ENCODE data around the gene AP3M1. TPM values are rescaled to one million over a fixed set of nuclear protein-coding genes. Genes with fewer than 3 reads are reported as not detected.

The AP3M1 gene
- polyA plus RNA-seq, 1 of the 3 experiments (the other 2 are of a cell fraction) = 17.7 TPM

GRCh38 chr10:74084955-74085354 lies 65.7 kb downstream of the AP3M1 start:
- peaks cover 33% of the 10 kb centered on the region for H3F3A ChIP-seq (replicated peaks; ENCODE audit: insufficient read depth)
- no peak overlapping the region for H3K27ac ChIP-seq (ENCODE audit: low read depth in 2 of 2, low read length in 1 of 2)
- peaks cover 9% of the 10 kb centered on the region for H4K20me1 ChIP-seq (ENCODE audit: insufficient read depth)
- TF ChIP-seq SMC3 (IDR thresholded peaks at IDR 0.05; ENCODE audit: low read depth, low read length) = no peak
- no peak for TF ChIP-seq USF2 (IDR thresholded peaks at IDR 0.05; ENCODE audit: borderline replicate concordance, low read depth, low read length)
- TF ChIP-seq TCF12 (IDR thresholded peaks at IDR 0.05) = no peak
- no peak for TF ChIP-seq FOSL2 (IDR thresholded peaks at IDR 0.05; ENCODE audit: borderline replicate concordance, low read depth)
- no peak for TF ChIP-seq GABPA (IDR thresholded peaks at IDR 0.05; ENCODE audit: low read depth)
- no peak for TF ChIP-seq ZBTB33 (IDR thresholded peaks at IDR 0.05; ENCODE audit: borderline replicate concordance, low read depth)
- TF ChIP-seq TEAD4 (IDR thresholded peaks at IDR 0.05; ENCODE audit: borderline replicate concordance, insufficient read depth) = no peak
- no peak for TF ChIP-seq MEF2A (IDR thresholded peaks at IDR 0.05; ENCODE audit: borderline replicate concordance, low read depth)
- TF ChIP-seq ELF1 (IDR thresholded peaks at IDR 0.05) = no peak
- TF ChIP-seq MAX (IDR thresholded peaks at IDR 0.05; ENCODE audit: low read depth) = no peak
- CTCF ChIA-PET = interaction anchor here (1.5 kb wide), 1 partner anchor 206 kb away, joined by 3 read pairs; no protein-coding TSS in a partner anchor
- peaks cover 80% of the 10 kb centered on the region for H3K79me2 ChIP-seq (ENCODE audit: insufficient read depth)
- DNase-seq = no peak
- H3K4me2 ChIP-seq = no peak overlapping the region
- H3K9me3 ChIP-seq = no peaks in the 10 kb centered on the region
- no peak overlapping the region for H3K4me3 ChIP-seq (ENCODE audit: low read depth in 2 of 2, low read length in 1 of 2)
- H3K4me1 ChIP-seq (ENCODE audit: control insufficient read depth in 1 of 2, insufficient read depth in 2 of 2, low read depth in 1 of 2, low read length in 1 of 2) = peaks cover 2 to 21% of the 10 kb centered on the region in 2 experiments; a peak in 3 of 4 replicates
- 99% methylated on average over 3 of the region's 3 CpGs for WGBS (ENCODE audit: low lambda C conversion rate)
- H3K36me3 ChIP-seq (replicated peaks in 1 of 2; ENCODE audit: control insufficient read depth in 1 of 2, insufficient read depth in 2 of 2, low read length in 1 of 2) = peaks cover 49 to 77% of the 10 kb centered on the region in 2 experiments
- POLR2A ChIA-PET = no interaction called here
- no peak overlapping the region for H3K9ac ChIP-seq
- no peaks in the 10 kb centered on the region for H3K27me3 ChIP-seq (ENCODE audit: insufficient read depth)
- no peak overlapping the region for H2AFZ ChIP-seq (ENCODE audit: low read depth)
- no peaks in the 10 kb centered on the region for H3K9me2 ChIP-seq

- peaks cover 46% of the 10 kb centered on the region for H3F3A ChIP-seq (replicated peaks; ENCODE audit: insufficient read depth)
- no peaks in the 10 kb centered on the region for H3K9me3 ChIP-seq
- no peak for DNase-seq
- CTCF ChIA-PET = interaction anchor here (1.4 to 6.2 kb wide), 5 partner anchors 14 to 204 kb away, joined by 3 to 102 read pairs (median 29); no protein-coding TSS in a partner anchor
- POLR2A ChIA-PET = no interaction called here
- H3K79me2 ChIP-seq (ENCODE audit: insufficient read depth) = peaks cover 82% of the 10 kb centered on the region
- H4K20me1 ChIP-seq (ENCODE audit: insufficient read depth) = peaks cover 9% of the 10 kb centered on the region
- no peaks in the 10 kb centered on the region for H3K27me3 ChIP-seq (ENCODE audit: insufficient read depth)
- no peaks in the 10 kb centered on the region for H3K9me2 ChIP-seq
- no peak overlapping the region for H3K9ac ChIP-seq
- no peak overlapping the region for H3K4me3 ChIP-seq (ENCODE audit: low read depth in 2 of 2, low read length in 1 of 2)
- H2AFZ ChIP-seq (ENCODE audit: low read depth) = no peak overlapping the region
- H3K4me2 ChIP-seq = no peak overlapping the region
- WGBS (ENCODE audit: low lambda C conversion rate) = 100% methylated on average over 2 of the region's 2 CpGs
- H3K36me3 ChIP-seq (replicated peaks in 1 of 2; ENCODE audit: control insufficient read depth in 1 of 2, insufficient read depth in 2 of 2, low read length in 1 of 2) = peaks cover 32 to 61% of the 10 kb centered on the region in 2 experiments
- H3K27ac ChIP-seq (ENCODE audit: low read depth in 2 of 2, low read length in 1 of 2) = no peak overlapping the region
- peaks cover 2 to 37% of the 10 kb centered on the region in 2 experiments; a peak in 3 of 4 replicates for H3K4me1 ChIP-seq (ENCODE audit: control insufficient read depth in 1 of 2, insufficient read depth in 2 of 2, low read depth in 1 of 2, low read length in 1 of 2)
- TF ChIP-seq EZH2phosphoT487 (IDR thresholded peaks at IDR 0.05; ENCODE audit: borderline replicate concordance, low read depth) (no peak), FOSL2 (IDR thresholded peaks at IDR 0.05; ENCODE audit: borderline replicate concordance, low read depth) (no peak), TEAD4 (IDR thresholded peaks at IDR 0.05; ENCODE audit: borderline replicate concordance, insufficient read depth) (no peak), USF1 (IDR thresholded peaks at IDR 0.05; ENCODE audit: borderline replicate concordance, low read depth) (no peak), MAX (IDR thresholded peaks at IDR 0.05; ENCODE audit: low read depth) (no peak), RCOR1 (IDR thresholded peaks at IDR 0.05; ENCODE audit: low read length) (no peak), SIN3A (IDR thresholded peaks at IDR 0.05; ENCODE audit: borderline replicate concordance, low read depth, low read length) (no peak), IRF3 (IDR thresholded peaks at IDR 0.05; ENCODE audit: low read depth, low read length) (no peak), RFX5 (IDR thresholded peaks at IDR 0.05; ENCODE audit: low read length) (no peak), NFIC (IDR thresholded peaks at IDR 0.05; ENCODE audit: borderline replicate concordance) (no peak), PBX3 (IDR thresholded peaks at IDR 0.05) (no peak), JUND (IDR thresholded peaks at IDR 0.05) (no peak), SMC3 (IDR thresholded peaks at IDR 0.05; ENCODE audit: low read depth, low read length) (no peak), RAD21 (IDR thresholded peaks at IDR 0.05; ENCODE audit: low read length) (no peak), MXI1 (IDR thresholded peaks at IDR 0.05; ENCODE audit: low read depth, low read length) (no peak), GATA2 (CRISPR knock-in tag; IDR thresholded peaks at IDR 0.05) (no peak), YY1 (IDR thresholded peaks at IDR 0.05; ENCODE audit: low read depth) (no peak)
Observed at GRCh38 chr10:74083304-74083703, 67.3 kb downstream of the AP3M1 start.
